ENCODE measurements around the gene SUMO4.

- TF ChIP-seq CTCF (conservative IDR thresholded peaks at IDR 0.05; ENCODE audit: low read depth, low read length): no peak
- no peak for TF ChIP-seq EZH2 (IDR thresholded peaks at IDR 0.05; ENCODE audit: borderline replicate concordance, low read depth, low read length, poor library complexity, severe bottlenecking)
Observed at GRCh38 chr6:149383371-149383770, 16.7 kb upstream of the SUMO4 start.

All from A673 (cell line).